Inflammatory macrophage treated with lipopolysaccharide for 4 hours (primary cell): ENCODE results near the gene DCT.
"Not testable (repeated sequence)": the region's sequence is repeated elsewhere in the genome, so short reads cannot be mapped to it uniquely, and the experiment has no call there.

Source experiments
- DNase-seq: peaks from one replicate; pipeline ENCODE4 v3.0.0-alpha.2; 2020

Gene DCT

GRCh38 chr13:94479616-94480015 is at the start of gene DCT:
Gene DCT (minus strand): TSS chr13:94479682. CDS start chr13:94479255, 427 bp downstream.
- no peak for DNase-seq

- not testable (repeated sequence) for DNase-seq
These were observed 47.5 kb upstream of the DCT start for GRCh38 chr13:94526956-94527355.

GRCh38 chr13:94525781-94526180 is 46.3 kb upstream of the DCT start:
- DNase-seq = no peak

- DNase-seq = no peak
These were observed 44.9 kb upstream of the DCT start for GRCh38 chr13:94524407-94524806.

GRCh38 chr13:94520001-94520400 is 40.5 kb upstream of the DCT start:
- DNase-seq = no peak

- no peak for DNase-seq
These were observed 37.0 kb upstream of the DCT start for GRCh38 chr13:94516456-94516855.

- DNase-seq = no peak
These were observed 36.4 kb upstream of the DCT start for GRCh38 chr13:94515911-94516310.

- DNase-seq = peak; percentile 4
These were observed 35.9 kb upstream of the DCT start for GRCh38 chr13:94515374-94515773.

- no peak for DNase-seq
These were observed 33.5 kb upstream of the DCT start for GRCh38 chr13:94513026-94513425.

GRCh38 chr13:94505730-94506129 is 26.2 kb upstream of the DCT start:
- DNase-seq = no peak

- no peak for DNase-seq
These were observed 24.4 kb upstream of the DCT start for GRCh38 chr13:94503851-94504250.

- not testable (repeated sequence) for DNase-seq
These were observed 19.3 kb upstream of the DCT start for GRCh38 chr13:94498831-94499230.

- DNase-seq = no peak
These were observed 16.3 kb upstream of the DCT start for GRCh38 chr13:94495806-94496205.

GRCh38 chr13:94494026-94494425 is 14.5 kb upstream of the DCT start:
- no peak for DNase-seq

- DNase-seq = no peak
These were observed 7.6 kb upstream of the DCT start for GRCh38 chr13:94487043-94487442.

GRCh38 chr13:94483970-94484369 is 4.5 kb upstream of the DCT start:
- no peak for DNase-seq

GRCh38 chr13:94481941-94482340 is 2.5 kb upstream of the DCT start:
- peak; percentile 19 for DNase-seq

- DNase-seq = peak; percentile 56
These were observed 1.2 kb upstream of the DCT start for GRCh38 chr13:94480672-94481145.

- no peak for DNase-seq
These were observed 569 bp downstream of the DCT start for GRCh38 chr13:94478913-94479312.

GRCh38 chr13:94470126-94470525 is 9.4 kb downstream of the DCT start:
- DNase-seq = no peak

GRCh38 chr13:94464771-94465170 is 14.7 kb downstream of the DCT start:
- DNase-seq = no peak

- DNase-seq = no peak
These were observed 16.8 kb downstream of the DCT start for GRCh38 chr13:94462670-94463069.

- DNase-seq = no peak
These were observed 20.4 kb downstream of the DCT start for GRCh38 chr13:94459116-94459515.

GRCh38 chr13:94455414-94455813 is 24.1 kb downstream of the DCT start:
- DNase-seq = no peak

- DNase-seq = peak; percentile 43
These were observed 24.6 kb downstream of the DCT start for GRCh38 chr13:94454906-94455305.

- no peak for DNase-seq
These were observed 25.1 kb downstream of the DCT start for GRCh38 chr13:94454334-94454733.
